ENCODE results near the gene SNRNP70. TPM values are rescaled to one million over a fixed set of nuclear protein-coding genes. Genes with fewer than 3 reads are reported as not detected.
"Not testable (repeated sequence)": the region's sequence is repeated elsewhere in the genome, so short reads cannot be mapped to it uniquely, and the experiment has no call there.

The SNRNP70 gene
- polyA plus RNA-seq, 3 donors = 299 to 461 (median 336) TPM

GRCh38 chr19:49127225-49127624, 42.0 kb downstream of the SNRNP70 start:
- not testable (repeated sequence) for DNase-seq (ENCODE audit: extremely low read depth in 1 of 11, low read depth in 9 of 11, low spot score in 4 of 11)

DNA sequence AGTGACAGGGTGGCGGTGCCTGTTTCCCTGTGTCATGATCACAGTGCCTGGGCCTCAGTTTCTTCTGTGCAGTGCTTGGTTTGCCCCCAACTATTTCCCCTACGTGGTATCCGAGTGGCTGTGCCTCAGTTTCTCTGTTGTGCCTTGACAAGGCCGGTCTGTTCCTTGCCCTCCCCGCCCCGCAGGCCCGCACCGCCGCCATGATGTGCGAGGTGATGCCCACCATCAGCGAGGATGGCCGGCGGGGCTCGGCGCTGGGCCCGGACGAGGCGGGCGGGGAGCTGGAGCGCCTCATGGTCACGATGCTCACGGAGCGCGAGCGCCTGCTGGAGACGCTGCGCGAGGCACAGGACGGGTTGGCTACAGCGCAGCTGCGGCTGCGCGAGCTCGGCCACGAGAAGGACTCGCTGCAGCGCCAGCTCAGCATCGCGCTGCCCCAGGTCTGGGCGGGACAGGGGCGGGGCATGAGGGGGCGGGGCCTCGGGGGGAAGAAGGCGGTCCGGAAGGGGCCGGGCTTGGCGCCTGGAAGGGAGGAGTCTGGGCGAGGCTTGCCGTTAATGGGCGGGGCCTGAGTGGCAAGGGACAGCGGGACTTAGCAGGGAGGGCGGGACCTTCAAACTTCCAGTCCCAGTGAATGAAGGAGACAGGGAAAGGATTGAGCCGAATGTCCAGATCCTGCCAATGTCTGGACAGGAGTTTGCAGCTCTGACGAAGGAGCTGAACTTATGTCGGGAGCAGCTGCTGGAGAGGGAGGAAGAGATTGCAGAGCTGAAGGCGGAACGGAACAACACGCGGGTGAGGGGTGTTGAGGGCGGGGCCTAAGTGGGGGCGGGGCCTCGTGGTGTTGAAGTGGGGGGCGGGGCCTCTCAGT, 42.7 kb downstream of the SNRNP70 start:
- DNase-seq (ENCODE audit: extremely low read depth in 1 of 11, low read depth in 9 of 11, low spot score in 4 of 11) = peak; percentile 88 to 95 (median 93)

GRCh38 chr19:49128545-49129237, 43.4 kb downstream of the SNRNP70 start:
- DNase-seq (ENCODE audit: extremely low read depth in 1 of 11, low read depth in 9 of 11, low spot score in 4 of 11) = no peak

GRCh38 chr19:49129238-49129583, 44.0 kb downstream of the SNRNP70 start:
- DNase-seq (ENCODE audit: extremely low read depth in 1 of 11, low read depth in 9 of 11, low spot score in 4 of 11) = no peak

- no peak for DNase-seq (ENCODE audit: extremely low read depth in 1 of 11, low read depth in 9 of 11, low spot score in 4 of 11)
Measured at GRCh38 chr19:49130325-49130724, 45.1 kb downstream of the SNRNP70 start.

- no peak for DNase-seq (ENCODE audit: extremely low read depth in 1 of 11, low read depth in 9 of 11, low spot score in 4 of 11)
Measured at GRCh38 chr19:49132974-49133609, 47.8 kb downstream of the SNRNP70 start.

- peak in 4 of 11 donors; percentile 66 to 74 (median 72) for DNase-seq (ENCODE audit: extremely low read depth in 1 of 11, low read depth in 9 of 11, low spot score in 4 of 11)
Measured at GRCh38 chr19:49133621-49134454, 48.6 kb downstream of the SNRNP70 start.

DNA sequence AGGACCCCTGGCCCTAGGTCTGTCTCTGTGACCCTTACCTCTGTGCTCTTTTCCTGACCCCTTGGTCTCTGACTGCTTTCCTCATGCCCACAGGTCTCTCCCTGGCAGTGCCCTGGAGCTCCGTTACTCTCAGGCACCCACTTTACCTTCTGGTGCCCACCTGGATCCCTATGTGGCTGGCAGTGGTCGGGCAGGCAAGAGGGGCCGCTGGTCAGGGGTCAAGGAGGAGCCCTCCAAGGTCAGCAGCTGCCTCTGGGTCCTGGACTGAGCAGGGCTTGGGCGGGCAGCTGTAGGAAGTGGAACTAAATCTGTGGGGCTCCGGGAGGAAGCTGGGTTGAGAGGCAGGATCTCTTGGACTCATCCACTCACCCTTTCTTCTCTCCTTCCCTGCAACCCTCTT, 50.4 kb downstream of the SNRNP70 start:
- DNase-seq (ENCODE audit: extremely low read depth in 1 of 11, low read depth in 9 of 11, low spot score in 4 of 11) = no peak

- no peak for DNase-seq (ENCODE audit: extremely low read depth in 1 of 11, low read depth in 9 of 11, low spot score in 4 of 11)
Measured at GRCh38 chr19:49136771-49137171, 51.5 kb downstream of the SNRNP70 start.

DNA sequence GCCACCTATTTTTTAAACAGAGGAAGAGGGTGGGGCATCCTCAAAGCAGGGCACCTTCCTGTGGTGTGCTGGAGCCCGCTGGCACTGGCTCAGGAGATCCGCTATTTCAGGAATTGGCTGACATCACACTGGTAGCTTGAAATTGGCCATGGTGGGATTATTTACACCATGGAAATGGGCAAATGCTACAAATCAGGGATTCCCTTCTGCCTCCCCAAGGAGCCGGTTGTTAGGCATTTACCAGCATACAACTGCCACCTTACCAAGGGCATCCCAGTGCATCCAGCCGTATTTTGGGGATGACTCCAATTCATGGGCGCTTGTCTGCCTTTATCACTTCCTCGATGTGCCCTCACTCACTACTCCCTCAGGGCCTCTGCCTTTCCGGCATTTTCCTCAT, 55.7 kb downstream of the SNRNP70 start:
- no peak for DNase-seq (ENCODE audit: extremely low read depth in 1 of 11, low read depth in 9 of 11, low spot score in 4 of 11)

GRCh38 chr19:49141352-49141751, 56.1 kb downstream of the SNRNP70 start:
- DNase-seq (ENCODE audit: extremely low read depth in 1 of 11, low read depth in 9 of 11, low spot score in 4 of 11) = no peak

DNA sequence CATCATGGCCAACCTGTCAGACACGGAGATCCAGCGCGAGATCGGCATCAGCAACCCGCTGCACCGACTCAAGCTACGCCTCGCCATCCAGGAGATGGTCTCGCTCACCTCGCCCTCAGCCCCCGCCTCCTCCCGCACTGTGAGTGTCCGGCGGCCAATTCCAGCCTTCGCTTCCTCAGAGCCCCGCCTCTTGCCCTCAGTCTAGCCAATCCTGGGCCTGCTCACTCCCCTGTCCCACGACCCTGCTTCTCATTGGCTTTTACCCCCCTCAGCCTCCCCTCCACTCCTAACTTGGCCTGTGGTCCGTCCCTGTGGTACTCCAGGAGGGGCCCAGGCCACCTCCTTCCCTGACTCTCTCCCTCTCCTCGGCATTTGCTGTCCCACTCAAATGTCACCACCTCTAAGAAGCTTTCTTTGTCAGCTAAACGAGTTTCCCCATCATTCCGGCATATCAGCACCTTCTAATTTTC, 57.6 kb downstream of the SNRNP70 start:
- peak in 9 of 11 donors; percentile 79 to 95 (median 89) for DNase-seq (ENCODE audit: extremely low read depth in 1 of 11, low read depth in 9 of 11, low spot score in 4 of 11)

- peak in 4 of 11 donors; percentile 64 to 79 (median 78) for DNase-seq (ENCODE audit: extremely low read depth in 1 of 11, low read depth in 9 of 11, low spot score in 4 of 11)
Measured at GRCh38 chr19:49145573-49146407, 60.5 kb downstream of the SNRNP70 start.

DNA sequence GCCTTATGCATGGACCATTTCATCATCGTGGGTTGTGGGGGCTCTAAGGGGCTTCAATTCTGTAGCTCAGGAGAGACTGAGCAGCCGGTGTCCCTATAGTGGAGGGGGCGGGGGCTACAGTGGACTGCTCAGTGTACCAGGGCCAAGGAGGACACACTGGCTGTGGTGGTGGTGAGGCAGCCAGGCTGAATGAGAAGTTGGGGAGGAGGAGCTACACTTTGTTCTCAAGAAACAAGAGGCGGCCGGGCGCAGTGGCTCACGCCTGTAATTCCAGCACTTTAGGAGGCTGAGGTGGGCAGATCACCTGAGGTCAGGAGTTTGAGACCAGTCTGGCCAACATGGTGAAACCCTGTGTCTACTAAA, 61.1 kb downstream of the SNRNP70 start:
- not testable (repeated sequence) for DNase-seq (ENCODE audit: extremely low read depth in 1 of 11, low read depth in 9 of 11, low spot score in 4 of 11)

DNA sequence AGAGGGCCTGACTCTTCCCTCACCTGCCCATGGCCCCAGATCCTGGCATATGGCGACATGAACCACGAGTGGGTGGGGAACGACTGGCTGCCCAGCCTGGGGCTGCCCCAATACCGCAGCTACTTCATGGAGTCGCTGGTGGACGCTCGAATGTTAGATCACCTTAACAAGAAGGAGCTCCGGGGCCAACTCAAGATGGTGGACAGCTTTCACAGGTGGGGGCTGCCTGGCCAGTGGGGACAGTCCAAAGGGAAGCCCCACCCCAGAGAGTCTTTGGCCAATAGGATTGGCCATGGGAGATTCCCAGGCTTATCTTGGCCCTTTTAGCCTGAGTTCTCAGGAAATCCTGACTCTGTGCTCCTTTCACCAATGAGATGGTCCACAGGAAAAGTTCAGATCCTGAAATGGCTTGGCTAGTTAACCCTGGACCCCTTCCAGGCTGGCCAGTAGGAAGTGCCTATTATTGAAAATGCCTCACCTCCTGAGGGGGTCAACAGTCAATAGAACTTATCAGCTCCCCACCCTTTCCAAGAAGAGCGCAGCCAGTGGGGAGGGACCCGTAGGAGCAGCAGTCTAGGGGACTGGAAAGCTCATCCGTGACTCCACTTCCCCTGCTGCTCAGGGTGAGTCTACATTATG, 62.9 kb downstream of the SNRNP70 start:
- no peak for DNase-seq (ENCODE audit: extremely low read depth in 1 of 11, low read depth in 9 of 11, low spot score in 4 of 11)

- peak in 10 of 11 donors; percentile 92 to 98 (median 96) for DNase-seq (ENCODE audit: extremely low read depth in 1 of 11, low read depth in 9 of 11, low spot score in 4 of 11)
Measured at GRCh38 chr19:49148784-49149651, 63.8 kb downstream of the SNRNP70 start.

DNA sequence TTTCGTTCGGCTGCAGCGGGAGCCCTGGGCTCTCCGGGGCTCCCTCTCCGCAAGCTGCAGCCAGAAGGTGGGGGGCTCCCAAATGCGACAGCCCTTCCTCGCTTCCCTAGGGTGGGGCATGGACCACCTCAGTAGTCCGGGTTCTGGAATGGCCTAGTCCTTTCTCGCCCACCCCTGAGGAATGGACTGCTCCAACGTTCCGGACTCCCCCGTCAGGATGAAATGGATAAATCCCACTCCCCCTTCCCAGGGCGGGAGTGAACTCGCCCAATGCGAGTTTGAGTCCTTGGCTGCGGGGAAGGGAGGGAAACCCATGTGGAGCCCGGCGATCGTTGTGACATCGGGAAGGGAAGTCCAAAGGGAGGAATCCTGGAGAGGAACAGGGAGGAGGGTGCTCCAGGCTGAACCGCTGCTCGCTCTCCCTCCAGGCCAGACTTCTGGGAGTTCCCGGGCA, 64.4 kb downstream of the SNRNP70 start:
- DNase-seq (ENCODE audit: extremely low read depth in 1 of 11, low read depth in 9 of 11, low spot score in 4 of 11) = peak in 9 of 11 donors; percentile 79 to 91 (median 85)

All from renal cortex interstitium (tissue), 11 donors.